CD4-positive, alpha-beta T cell treated with Interleukin-1 beta for 1 hour (primary cell): Measurements from ENCODE around the gene KIF22.

Source experiments
- DNase-seq, 2 donors: peaks; one replicate each; pipeline ENCODE4 v3.0.0-alpha.2; 2020 to 2022

Gene KIF22

DNA sequence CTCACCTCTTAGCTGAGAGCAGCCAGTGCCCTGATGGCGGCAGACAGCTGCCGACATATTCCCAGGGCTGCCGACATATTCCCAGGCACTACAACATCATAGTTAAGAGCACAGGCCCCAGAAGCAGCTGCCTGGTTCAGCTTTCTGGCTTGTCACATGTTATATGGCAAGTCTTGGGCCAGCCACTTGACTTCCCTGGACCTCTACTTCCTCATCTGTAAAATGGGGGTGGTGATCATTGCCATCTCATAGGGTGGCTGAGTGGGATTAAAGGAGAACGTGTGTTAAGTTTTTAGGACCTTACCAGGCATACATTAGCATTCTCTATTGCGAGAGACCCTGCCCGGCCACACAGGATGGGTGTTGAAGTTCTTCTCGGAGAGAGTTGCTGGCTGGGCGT is 53.4 kb downstream of the KIF22 start:
- no peak for DNase-seq

DNA sequence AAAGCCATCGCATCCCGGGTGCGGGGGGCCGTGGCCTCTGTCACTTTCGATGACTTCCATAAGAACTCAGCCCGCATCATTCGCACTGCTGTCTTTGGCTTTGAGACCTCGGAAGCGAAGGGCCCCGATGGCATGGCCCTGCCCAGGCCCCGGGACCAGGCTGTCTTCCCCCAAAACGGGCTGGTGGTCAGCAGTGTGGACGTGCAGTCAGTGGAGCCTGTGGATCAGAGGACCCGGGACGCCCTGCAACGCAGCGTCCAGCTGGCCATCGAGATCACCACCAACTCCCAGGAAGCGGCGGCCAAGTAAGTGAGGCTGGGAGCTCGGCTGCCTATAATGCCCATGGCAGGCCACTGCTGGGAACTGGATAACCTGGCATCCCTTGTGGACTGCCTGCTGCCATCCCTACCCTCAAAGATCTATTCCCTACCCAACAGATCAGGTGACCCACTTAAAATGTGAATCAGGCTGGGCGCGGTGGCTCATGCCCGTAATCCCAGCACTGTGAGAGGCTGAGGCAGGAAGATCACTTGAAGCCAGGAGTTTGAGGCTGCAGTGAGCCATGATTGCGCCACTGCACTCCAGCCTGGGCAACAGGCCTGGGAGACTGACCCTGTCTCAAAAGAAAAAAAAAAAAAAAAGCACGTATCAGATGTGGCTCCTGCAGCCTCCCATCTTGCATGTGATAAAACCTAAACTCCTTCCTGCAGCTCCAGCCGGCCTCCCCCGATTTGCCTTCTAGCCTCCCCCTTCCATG is 54.2 kb downstream of the KIF22 start:
- no peak for DNase-seq

DNA sequence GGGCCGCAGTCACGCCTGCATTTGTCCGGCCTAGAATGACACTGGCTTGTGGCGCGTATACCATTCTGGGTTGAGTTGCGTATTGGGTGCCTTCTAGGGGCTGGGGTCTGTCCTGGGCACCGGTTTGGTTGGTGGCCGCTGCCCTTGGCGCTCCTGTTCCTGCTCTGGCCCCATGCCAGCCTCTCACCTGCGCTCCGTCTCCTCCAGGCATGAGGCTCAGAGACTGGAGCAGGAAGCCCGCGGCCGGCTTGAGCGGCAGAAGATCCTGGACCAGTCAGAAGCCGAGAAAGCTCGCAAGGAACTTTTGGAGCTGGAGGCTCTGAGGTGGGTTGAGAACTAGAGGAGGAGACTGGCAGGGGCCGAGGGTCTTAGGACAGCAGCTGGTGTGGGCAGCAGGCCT is 55.1 kb downstream of the KIF22 start:
- DNase-seq = no peak

GRCh38 chr16:29848420-29849297 is 58.1 kb downstream of the KIF22 start:
- peak; percentile 80 to 82 for DNase-seq

DNA sequence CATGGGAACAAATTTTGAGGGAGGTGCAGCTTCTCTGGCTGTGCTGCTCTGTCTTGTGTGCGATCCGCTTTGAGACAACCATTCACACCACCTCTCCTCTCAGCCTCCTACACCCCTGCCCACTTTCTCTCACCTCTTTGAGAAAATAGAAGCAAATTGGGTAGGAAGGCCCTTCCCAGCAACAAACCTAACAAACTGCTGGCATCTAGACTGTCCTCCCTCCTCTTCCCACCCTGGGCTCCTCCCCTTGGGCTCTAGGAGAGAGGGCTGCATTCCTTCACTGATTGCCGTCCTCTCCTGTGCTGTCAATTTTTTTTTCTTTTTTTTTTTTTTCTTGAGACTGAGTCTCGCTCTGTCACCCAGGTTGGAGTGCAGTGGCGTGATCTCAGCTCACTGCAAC is 59.0 kb downstream of the KIF22 start:
- no peak for DNase-seq

GRCh38 chr16:29850998-29851397 is 60.4 kb downstream of the KIF22 start:
- no peak for DNase-seq

DNA sequence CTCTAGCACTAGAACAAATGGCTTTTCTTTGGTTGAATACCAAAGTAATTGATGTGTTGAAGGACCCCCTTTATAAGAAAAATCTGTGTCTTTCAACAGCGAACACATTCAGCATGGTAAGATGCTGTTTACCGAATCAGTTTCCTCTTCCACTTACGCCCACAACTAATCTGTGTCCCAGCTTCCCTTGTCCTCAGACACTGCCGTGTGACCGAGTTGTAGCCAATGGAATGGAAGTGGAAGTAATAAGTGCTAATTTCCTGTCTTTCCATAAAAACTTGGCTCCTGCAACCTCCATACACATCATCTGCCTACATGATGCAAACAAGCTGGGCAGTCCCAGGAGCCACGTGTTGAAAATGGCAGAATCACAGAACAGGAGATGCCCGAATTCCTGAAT is 62.1 kb downstream of the KIF22 start:
- DNase-seq = no peak

GRCh38 chr16:29854520-29855100 is 64.1 kb downstream of the KIF22 start:
- DNase-seq = no peak
